Large intestine (tissue), 3 donors: Measurements from ENCODE around the gene MYOM3. TPM values are rescaled to one million over a fixed set of nuclear protein-coding genes. Genes with fewer than 3 reads are reported as not detected.

Experiments used
- DNase-seq, 2 donors: peaks; one replicate each; pipeline versions ENCODE4 v3.0.0 to v3.0.0-alpha.2; 2013
- H3K27ac ChIP-seq: one replicate; pipeline ENCODE4 v1.5.1; 2013; ENCODE audit warnings: low read length
- H3K27me3 ChIP-seq: 2 replicates; pipeline ENCODE4 v1.6.1; 2013; ENCODE audit warnings: low read length; ENCODE audit not compliant: control insufficient read depth, insufficient read depth
- H3K36me3 ChIP-seq: 2 replicates; pipeline ENCODE4 v1.6.1; 2013; ENCODE audit warnings: low read length; ENCODE audit not compliant: control insufficient read depth, insufficient read depth
- H3K4me1 ChIP-seq: one replicate; pipeline ENCODE4 v1.6.1; 2013; ENCODE audit warnings: low read length; ENCODE audit not compliant: control insufficient read depth, insufficient read depth
- H3K4me3 ChIP-seq: one replicate; pipeline ENCODE4 v1.5.1; 2013; ENCODE audit warnings: low read length
- H3K9me3 ChIP-seq: one replicate; pipeline ENCODE4 v1.6.1; 2013; ENCODE audit warnings: mild to moderate bottlenecking, low read depth, low read length, moderate library complexity; ENCODE audit not compliant: control insufficient read depth
- WGBS: methylation state at CpG from one replicate; pipeline ENCODE4 v1.1.5; 2013; ENCODE audit warnings: low lambda C conversion rate; ENCODE audit not compliant: insufficient coverage; 5-methylcytosine and 5-hydroxymethylcytosine counted together
- polyA plus RNA-seq: library from polyadenylated mRNA; unstranded; fragments of 120-200 nt; gene quantifications from one replicate; pipeline ENCODE4 v1.2.1, GENCODE V29; 2013

MYOM3 gene
- polyA plus RNA-seq, 1 donor: 69.5 TPM

- Histone ChIP-seq H3K36me3 (peaks cover 14% of the 10 kb centered on the region), H3K27ac (peak overlapping the region; percentile 98)
- WGBS: 40% methylated on average over 1 of the region's 7 CpGs
Measured at GRCh38 chr1:24104854-24105253, 7.1 kb downstream of the MYOM3 start.

GRCh38 chr1:24103879-24104278 lies 8.1 kb downstream of the MYOM3 start:
- H3K27ac ChIP-seq: peak overlapping the region; percentile 98

More at GRCh38 chr1:24104854-24105253, 7.1 kb downstream of the MYOM3 start:
- Histone ChIP-seq H3K4me3 (no peak overlapping the region), H3K27me3 (no peaks in the 10 kb centered on the region), H3K4me1 (peaks cover 90% of the 10 kb centered on the region), H3K9me3 (no peaks in the 10 kb centered on the region)
- no peak for DNase-seq

GRCh38 chr1:24103408-24103807 lies 8.5 kb downstream of the MYOM3 start:
- DNase-seq: peak in 1 of 2 donors; percentile 53
- no CpG with 5 or more reads among the region's 3 CpGs for WGBS
- H3K27me3 ChIP-seq: no peaks in the 10 kb centered on the region
- H3K4me1 ChIP-seq: peaks cover 90% of the 10 kb centered on the region
- peak overlapping the region; percentile 98 for H3K27ac ChIP-seq
- peaks cover 22% of the 10 kb centered on the region for H3K36me3 ChIP-seq
- H3K4me3 ChIP-seq: no peak overlapping the region
- H3K9me3 ChIP-seq: no peaks in the 10 kb centered on the region

More at GRCh38 chr1:24103879-24104278, 8.1 kb downstream of the MYOM3 start:
- Histone ChIP-seq H3K4me1 (peaks cover 90% of the 10 kb centered on the region), H3K27me3 (no peaks in the 10 kb centered on the region), H3K4me3 (no peak overlapping the region), H3K9me3 (no peaks in the 10 kb centered on the region), H3K36me3 (peaks cover 17% of the 10 kb centered on the region)
- WGBS: no CpG with 5 or more reads among the region's 3 CpGs
- DNase-seq: no peak

GRCh38 chr1:24102961-24103360 lies 9.0 kb downstream of the MYOM3 start:
- no peak overlapping the region for H3K4me3 ChIP-seq
- peak; percentile 44 to 55 for DNase-seq
- peaks cover 26% of the 10 kb centered on the region for H3K36me3 ChIP-seq
- peak overlapping the region; percentile 98 for H3K27ac ChIP-seq
- H3K4me1 ChIP-seq: peaks cover 91% of the 10 kb centered on the region
- H3K9me3 ChIP-seq: no peaks in the 10 kb centered on the region
- WGBS: no CpG with 5 or more reads among the region's 8 CpGs
- no peaks in the 10 kb centered on the region for H3K27me3 ChIP-seq

GRCh38 chr1:24101796-24102586 lies 9.9 kb downstream of the MYOM3 start:
- Histone ChIP-seq H3K4me1 (peaks cover 83% of the 10 kb centered on the region), H3K4me3 (no peak overlapping the region), H3K36me3 (peaks cover 36% of the 10 kb centered on the region), H3K27me3 (no peaks in the 10 kb centered on the region), H3K9me3 (no peaks in the 10 kb centered on the region), H3K27ac (peak overlapping the region; percentile 98)
- WGBS: no CpG with 5 or more reads among the region's 9 CpGs
- peak; percentile 60 to 87 for DNase-seq

- peak; percentile 83 to 94 for DNase-seq
- WGBS: no CpG with 5 or more reads among the region's 13 CpGs
- H3K27me3 ChIP-seq: no peaks in the 10 kb centered on the region
- H3K4me3 ChIP-seq: no peak overlapping the region
- H3K27ac ChIP-seq: peak overlapping the region; percentile 98
- peaks cover 82% of the 10 kb centered on the region for H3K4me1 ChIP-seq
- H3K36me3 ChIP-seq: peaks cover 44% of the 10 kb centered on the region
- H3K9me3 ChIP-seq: no peaks in the 10 kb centered on the region
Measured at GRCh38 chr1:24100945-24101737, 10.8 kb downstream of the MYOM3 start.

GRCh38 chr1:24098943-24099638 lies 12.8 kb downstream of the MYOM3 start:
- Histone ChIP-seq H3K4me1 (peaks cover 61% of the 10 kb centered on the region), H3K36me3 (peaks cover 56% of the 10 kb centered on the region), H3K9me3 (no peaks in the 10 kb centered on the region), H3K4me3 (no peak overlapping the region), H3K27me3 (no peaks in the 10 kb centered on the region), H3K27ac (peak overlapping the region; percentile 98)
- no CpG with 5 or more reads among the region's 12 CpGs for WGBS
- peak; percentile 72 to 90 for DNase-seq

- H3K4me1 ChIP-seq: peaks cover 53% of the 10 kb centered on the region
- DNase-seq: no peak
- H3K36me3 ChIP-seq: peaks cover 61% of the 10 kb centered on the region
- no peak overlapping the region for H3K4me3 ChIP-seq
- no CpG with 5 or more reads among the region's 5 CpGs for WGBS
- peak overlapping the region; percentile 98 for H3K27ac ChIP-seq
- no peaks in the 10 kb centered on the region for H3K9me3 ChIP-seq
- no peaks in the 10 kb centered on the region for H3K27me3 ChIP-seq
Measured at GRCh38 chr1:24098102-24098501, 13.8 kb downstream of the MYOM3 start.

GRCh38 chr1:24097663-24098062 lies 14.3 kb downstream of the MYOM3 start:
- Histone ChIP-seq H3K9me3 (no peaks in the 10 kb centered on the region), H3K4me1 (peaks cover 48% of the 10 kb centered on the region), H3K36me3 (peaks cover 62% of the 10 kb centered on the region), H3K27me3 (no peaks in the 10 kb centered on the region), H3K27ac (no peak overlapping the region), H3K4me3 (no peak overlapping the region)
- no CpG with 5 or more reads among the region's 11 CpGs for WGBS
- DNase-seq: no peak

- Histone ChIP-seq H3K9me3 (no peaks in the 10 kb centered on the region), H3K36me3 (peaks cover 72% of the 10 kb centered on the region), H3K27ac (no peak overlapping the region), H3K27me3 (no peaks in the 10 kb centered on the region), H3K4me3 (no peak overlapping the region), H3K4me1 (peaks cover 39% of the 10 kb centered on the region)
- WGBS: no CpG with 5 or more reads among the region's 5 CpGs
- DNase-seq: no peak
Measured at GRCh38 chr1:24096739-24097103, 15.2 kb downstream of the MYOM3 start.
